ENCODE measurements around the gene MRPL55. TPM values are rescaled to one million over a fixed set of nuclear protein-coding genes. Genes with fewer than 3 reads are reported as not detected.

The MRPL55 gene
- polyA plus RNA-seq, 3 donors = 99.8 to 277 (median 104) TPM

DNA sequence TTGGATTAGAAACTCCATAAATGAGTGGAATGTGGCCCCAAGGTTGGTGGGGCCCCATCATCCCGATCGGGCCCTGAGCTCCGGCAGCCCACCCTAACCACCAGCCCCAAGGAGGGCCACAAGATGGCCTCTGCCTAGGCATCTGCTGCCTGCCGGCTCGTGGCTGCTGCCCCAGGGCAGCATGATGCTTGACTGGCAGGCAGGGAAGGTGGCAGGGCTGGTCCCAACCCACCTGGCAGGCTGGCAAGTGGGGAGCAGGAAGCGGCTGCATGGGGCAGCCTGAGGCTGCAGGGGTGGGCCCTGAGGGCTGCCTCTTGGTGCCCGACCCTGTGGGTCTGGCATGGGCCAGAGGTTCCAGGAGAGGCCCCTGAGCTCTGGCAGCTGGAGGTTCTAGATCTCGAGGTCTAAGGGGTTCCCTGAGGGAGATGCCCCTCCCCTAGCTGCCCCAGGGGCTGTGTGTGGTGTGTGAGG lies 39.9 kb upstream of the MRPL55 start:
- TF ChIP-seq, protein P1, sequence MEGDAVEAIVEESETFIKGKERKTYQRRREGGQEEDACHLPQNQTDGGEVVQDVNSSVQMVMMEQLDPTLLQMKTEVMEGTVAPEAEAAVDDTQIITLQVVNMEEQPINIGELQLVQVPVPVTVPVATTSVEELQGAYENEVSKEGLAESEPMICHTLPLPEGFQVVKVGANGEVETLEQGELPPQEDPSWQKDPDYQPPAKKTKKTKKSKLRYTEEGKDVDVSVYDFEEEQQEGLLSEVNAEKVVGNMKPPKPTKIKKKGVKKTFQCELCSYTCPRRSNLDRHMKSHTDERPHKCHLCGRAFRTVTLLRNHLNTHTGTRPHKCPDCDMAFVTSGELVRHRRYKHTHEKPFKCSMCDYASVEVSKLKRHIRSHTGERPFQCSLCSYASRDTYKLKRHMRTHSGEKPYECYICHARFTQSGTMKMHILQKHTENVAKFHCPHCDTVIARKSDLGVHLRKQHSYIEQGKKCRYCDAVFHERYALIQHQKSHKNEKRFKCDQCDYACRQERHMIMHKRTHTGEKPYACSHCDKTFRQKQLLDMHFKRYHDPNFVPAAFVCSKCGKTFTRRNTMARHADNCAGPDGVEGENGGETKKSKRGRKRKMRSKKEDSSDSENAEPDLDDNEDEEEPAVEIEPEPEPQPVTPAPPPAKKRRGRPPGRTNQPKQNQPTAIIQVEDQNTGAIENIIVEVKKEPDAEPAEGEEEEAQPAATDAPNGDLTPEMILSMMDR (IDR thresholded peaks at IDR 0.05) = no peak
- no peak overlapping the region for H2AFZ ChIP-seq (ENCODE audit: insufficient read depth, low read depth, low read length, poor library complexity, severe bottlenecking)
- H3K9me3 ChIP-seq (replicated peaks in 1 of 2; ENCODE audit: control insufficient read depth in 1 of 2, insufficient read depth in 1 of 2, low read length in 2 of 2) = no peaks in the 10 kb centered on the region
- H3K4me2 ChIP-seq (replicated peaks; ENCODE audit: extremely low read depth, low read length, poor library complexity, severe bottlenecking) = no peak overlapping the region
- peaks cover 72% of the 10 kb centered on the region for H4K20me1 ChIP-seq (ENCODE audit: insufficient read depth, low read length)
- no peak overlapping the region for H3K9ac ChIP-seq (ENCODE audit: insufficient read depth, low read length, poor library complexity, severe bottlenecking)
- Mint-ChIP-seq H3K4me1 (no peaks in the 10 kb centered on the region), H3K27me3 (ENCODE audit: low read depth in 3 of 3) (peaks cover 0 to 5% (median 0%) of the 10 kb centered on the region in 3 donors), H3K27ac (peak overlapping the region in 1 of 7 donors; percentile 60), H3K9me3 (no peaks in the 10 kb centered on the region), H3K36me3 (peaks cover 13 to 38% of the 10 kb centered on the region in 2 donors), H3K4me3 (no peak overlapping the region)
- 97% methylated on average over 8 of the region's 8 CpGs for WGBS (ENCODE audit: insufficient coverage)
- peaks cover 32 to 40% of the 10 kb centered on the region in 2 donors for H3K36me3 ChIP-seq (replicated peaks in 1 of 2; ENCODE audit: control insufficient read depth in 1 of 2, insufficient read depth in 2 of 2, low read length in 2 of 2)
- no peaks in the 10 kb centered on the region for H3K27me3 ChIP-seq (ENCODE audit: control insufficient read depth in 2 of 2, insufficient read depth in 2 of 2, low read length in 2 of 2)
- intact Hi-C loops (cut with micrococcal nuclease) = no loop called here
- H3K4me1 ChIP-seq (ENCODE audit: control insufficient read depth in 1 of 2, insufficient read depth in 2 of 2, low read length in 2 of 2) = no peaks in the 10 kb centered on the region
- peaks cover 26% of the 10 kb centered on the region for H3K79me2 ChIP-seq (ENCODE audit: insufficient read depth, low read length)
- no peak for DNase-seq
- no peak overlapping the region for H3K4me3 ChIP-seq (replicated peaks in 1 of 3; ENCODE audit: low read depth in 2 of 3, low read length in 3 of 3)
- H3K27ac ChIP-seq (ENCODE audit: low read depth in 1 of 2, low read length in 2 of 2) = no peak overlapping the region

DNA sequence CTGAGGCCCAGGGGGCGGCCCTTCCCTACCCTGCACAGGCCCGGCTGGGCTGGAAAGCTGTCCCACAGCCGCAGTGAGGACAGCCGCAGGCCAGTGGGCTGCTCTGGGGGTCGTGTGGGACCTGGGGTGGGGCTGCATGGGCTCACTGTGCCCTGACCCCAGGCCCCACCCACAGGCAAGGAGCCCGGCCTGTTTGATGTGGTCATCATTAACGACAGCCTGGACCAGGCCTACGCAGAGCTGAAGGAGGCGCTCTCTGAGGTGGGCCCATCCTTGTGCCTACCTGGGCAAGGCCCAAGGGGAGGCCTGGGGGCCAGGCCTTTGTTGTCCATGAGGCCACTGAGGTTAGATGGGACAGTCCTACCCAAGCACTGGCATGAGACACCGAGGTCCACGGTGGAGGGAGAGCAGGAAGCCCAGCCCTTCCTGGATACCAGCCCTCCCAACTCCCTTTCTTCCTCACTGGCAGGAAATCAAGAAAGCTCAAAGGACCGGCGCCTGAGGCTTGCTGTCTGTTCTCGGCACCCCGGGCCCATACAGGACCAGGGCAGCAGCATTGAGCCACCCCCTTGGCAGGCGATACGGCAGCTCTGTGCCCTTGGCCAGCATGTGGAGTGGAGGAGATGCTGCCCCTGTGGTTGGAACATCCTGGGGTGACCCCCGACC lies 39.2 kb upstream of the MRPL55 start:
- no peak overlapping the region for H3K4me3 Mint-ChIP-seq
- no peaks in the 10 kb centered on the region for H3K4me1 ChIP-seq (ENCODE audit: control insufficient read depth in 1 of 2, insufficient read depth in 2 of 2, low read length in 2 of 2)
- peaks cover 79% of the 10 kb centered on the region for H4K20me1 ChIP-seq (ENCODE audit: insufficient read depth, low read length)
- H3K9me3 ChIP-seq (replicated peaks in 1 of 2; ENCODE audit: control insufficient read depth in 1 of 2, insufficient read depth in 1 of 2, low read length in 2 of 2) = no peaks in the 10 kb centered on the region
- H3K27ac ChIP-seq (ENCODE audit: low read depth in 1 of 2, low read length in 2 of 2) = no peak overlapping the region
- H3K4me3 ChIP-seq (replicated peaks in 1 of 3; ENCODE audit: low read depth in 2 of 3, low read length in 3 of 3) = no peak overlapping the region
- H3K27ac Mint-ChIP-seq = no peak overlapping the region
- no peak overlapping the region for H2AFZ ChIP-seq (ENCODE audit: insufficient read depth, low read depth, low read length, poor library complexity, severe bottlenecking)
- intact Hi-C loops (cut with micrococcal nuclease) = no loop called here
- H3K79me2 ChIP-seq (ENCODE audit: insufficient read depth, low read length) = peaks cover 32% of the 10 kb centered on the region
- no peak overlapping the region for H3K4me2 ChIP-seq (replicated peaks; ENCODE audit: extremely low read depth, low read length, poor library complexity, severe bottlenecking)
- peaks cover 0 to 4% (median 0%) of the 10 kb centered on the region in 3 donors for H3K27me3 Mint-ChIP-seq (ENCODE audit: low read depth in 3 of 3)
- WGBS (ENCODE audit: insufficient coverage) = 82% methylated on average over 15 of the region's 18 CpGs
- no peak for DNase-seq
- TF ChIP-seq, protein P1 (IDR thresholded peaks at IDR 0.05) = no peak
- H3K36me3 ChIP-seq (replicated peaks in 1 of 2; ENCODE audit: control insufficient read depth in 1 of 2, insufficient read depth in 2 of 2, low read length in 2 of 2) = peaks cover 32 to 40% of the 10 kb centered on the region in 2 donors
- no peak overlapping the region for H3K9ac ChIP-seq (ENCODE audit: insufficient read depth, low read length, poor library complexity, severe bottlenecking)
- peaks cover 6% of the 10 kb centered on the region for H3K4me1 Mint-ChIP-seq
- no peaks in the 10 kb centered on the region for H3K9me3 Mint-ChIP-seq
- H3K36me3 Mint-ChIP-seq = peaks cover 15 to 44% of the 10 kb centered on the region in 2 donors
- H3K27me3 ChIP-seq (ENCODE audit: control insufficient read depth in 2 of 2, insufficient read depth in 2 of 2, low read length in 2 of 2) = no peaks in the 10 kb centered on the region

Measured in CD14-positive monocyte (primary cell).